ENCODE results near the gene RALGPS2. TPM values are rescaled to one million over a fixed set of nuclear protein-coding genes. Genes with fewer than 3 reads are reported as not detected.

Gene RALGPS2
- total RNA-seq, 1 experiment from 2014 or later: 19.3 TPM

GRCh38 chr1:178951600-178951999 is 226.6 kb downstream of the RALGPS2 start:
- Histone ChIP-seq H3K27me3 (ENCODE audit: low read length) (no peaks in the 10 kb centered on the region), H4K20me1 (ENCODE audit: low read length) (no peaks in the 10 kb centered on the region), H3K27ac (ENCODE audit: low read length) (no peak overlapping the region), H2AFZ (ENCODE audit: low read length) (no peak overlapping the region), H3K36me3 (ENCODE audit: low read depth, low read length) (no peaks in the 10 kb centered on the region), H3K9ac (ENCODE audit: low read length) (no peak overlapping the region), H3K79me2 (ENCODE audit: low read length) (no peaks in the 10 kb centered on the region), H3K4me1 (ENCODE audit: insufficient read depth, low read length) (no peaks in the 10 kb centered on the region), H3F3A (ENCODE audit: low read length, unreplicated experiment) (no peaks in the 10 kb centered on the region), H3K4me3 (ENCODE audit: low read length) (no peak overlapping the region), H3K9me2 (replicated peaks; ENCODE audit: low read length) (no peaks in the 10 kb centered on the region), H3K4me2 (ENCODE audit: low read length) (no peak overlapping the region), H3K9me3 (ENCODE audit: low read length) (no peaks in the 10 kb centered on the region)
- no peak for ATAC-seq
- intact Hi-C loops (cut with micrococcal nuclease): no loop called here
- no TSS peak for BruUV-seq (replicated peaks)
- DNase-seq: no peak
- POLR2A ChIA-PET (ENCODE audit: unreplicated experiment): no interaction called here
- CTCF ChIA-PET: no interaction called here
- no peak for TF ChIP-seq EZH2 (IDR thresholded peaks at IDR 0.05; ENCODE audit: low read length, unreplicated experiment)
- TF ChIP-seq, protein P1, sequence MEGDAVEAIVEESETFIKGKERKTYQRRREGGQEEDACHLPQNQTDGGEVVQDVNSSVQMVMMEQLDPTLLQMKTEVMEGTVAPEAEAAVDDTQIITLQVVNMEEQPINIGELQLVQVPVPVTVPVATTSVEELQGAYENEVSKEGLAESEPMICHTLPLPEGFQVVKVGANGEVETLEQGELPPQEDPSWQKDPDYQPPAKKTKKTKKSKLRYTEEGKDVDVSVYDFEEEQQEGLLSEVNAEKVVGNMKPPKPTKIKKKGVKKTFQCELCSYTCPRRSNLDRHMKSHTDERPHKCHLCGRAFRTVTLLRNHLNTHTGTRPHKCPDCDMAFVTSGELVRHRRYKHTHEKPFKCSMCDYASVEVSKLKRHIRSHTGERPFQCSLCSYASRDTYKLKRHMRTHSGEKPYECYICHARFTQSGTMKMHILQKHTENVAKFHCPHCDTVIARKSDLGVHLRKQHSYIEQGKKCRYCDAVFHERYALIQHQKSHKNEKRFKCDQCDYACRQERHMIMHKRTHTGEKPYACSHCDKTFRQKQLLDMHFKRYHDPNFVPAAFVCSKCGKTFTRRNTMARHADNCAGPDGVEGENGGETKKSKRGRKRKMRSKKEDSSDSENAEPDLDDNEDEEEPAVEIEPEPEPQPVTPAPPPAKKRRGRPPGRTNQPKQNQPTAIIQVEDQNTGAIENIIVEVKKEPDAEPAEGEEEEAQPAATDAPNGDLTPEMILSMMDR (conservative IDR thresholded peaks at IDR 0.05; ENCODE audit: low read depth, low read length): no peak
- no peak for TF ChIP-seq EZH2phosphoT487 (IDR thresholded peaks at IDR 0.05; ENCODE audit: borderline replicate concordance, low read length)

- Histone ChIP-seq H3K9ac (ENCODE audit: low read length) (no peak overlapping the region), H3K27ac (ENCODE audit: low read length) (no peak overlapping the region), H3K4me3 (ENCODE audit: low read length) (no peak overlapping the region), H3K27me3 (ENCODE audit: low read length) (no peaks in the 10 kb centered on the region), H3K9me2 (replicated peaks; ENCODE audit: low read length) (no peaks in the 10 kb centered on the region), H3F3A (ENCODE audit: low read length, unreplicated experiment) (no peaks in the 10 kb centered on the region), H2AFZ (ENCODE audit: low read length) (no peak overlapping the region), H3K4me1 (ENCODE audit: insufficient read depth, low read length) (no peaks in the 10 kb centered on the region), H4K20me1 (ENCODE audit: low read length) (no peaks in the 10 kb centered on the region), H3K79me2 (ENCODE audit: low read length) (no peaks in the 10 kb centered on the region), H3K4me2 (ENCODE audit: low read length) (no peak overlapping the region), H3K36me3 (ENCODE audit: low read depth, low read length) (no peaks in the 10 kb centered on the region), H3K9me3 (ENCODE audit: low read length) (no peaks in the 10 kb centered on the region)
- ATAC-seq (no peak), DNase-seq (no peak)
- no TSS peak for BruUV-seq (replicated peaks)
- intact Hi-C loops (cut with micrococcal nuclease): no loop called here
- TF ChIP-seq, protein P1 (conservative IDR thresholded peaks at IDR 0.05; ENCODE audit: low read depth, low read length): no peak
- TF ChIP-seq EZH2 (IDR thresholded peaks at IDR 0.05; ENCODE audit: low read length, unreplicated experiment): no peak
- no peak for TF ChIP-seq EZH2phosphoT487 (IDR thresholded peaks at IDR 0.05; ENCODE audit: borderline replicate concordance, low read length)
- POLR2A ChIA-PET (ENCODE audit: unreplicated experiment): no interaction called here
- CTCF ChIA-PET: no interaction called here
These were observed 228.0 kb downstream of the RALGPS2 start for GRCh38 chr1:178953034-178953433.

- no TSS peak for BruUV-seq (replicated peaks)
- CTCF ChIA-PET: interaction anchor here (0.8 kb wide), 1 partner anchor 49 kb away, joined by 4 read pairs; no protein-coding TSS in a partner anchor
- intact Hi-C loops (cut with micrococcal nuclease): no loop called here
- Histone ChIP-seq H4K20me1 (ENCODE audit: low read length) (no peaks in the 10 kb centered on the region), H3K9ac (ENCODE audit: low read length) (no peak overlapping the region), H3K4me2 (ENCODE audit: low read length) (no peak overlapping the region), H3F3A (ENCODE audit: low read length, unreplicated experiment) (no peaks in the 10 kb centered on the region), H3K9me3 (ENCODE audit: low read length) (no peaks in the 10 kb centered on the region), H3K79me2 (ENCODE audit: low read length) (no peaks in the 10 kb centered on the region), H3K27me3 (ENCODE audit: low read length) (no peaks in the 10 kb centered on the region), H3K4me3 (ENCODE audit: low read length) (no peak overlapping the region), H3K27ac (ENCODE audit: low read length) (no peak overlapping the region), H2AFZ (ENCODE audit: low read length) (no peak overlapping the region), H3K36me3 (ENCODE audit: low read depth, low read length) (no peaks in the 10 kb centered on the region), H3K4me1 (ENCODE audit: insufficient read depth, low read length) (no peaks in the 10 kb centered on the region), H3K9me2 (replicated peaks; ENCODE audit: low read length) (no peaks in the 10 kb centered on the region)
- POLR2A ChIA-PET (ENCODE audit: unreplicated experiment): no interaction called here
- no peak for TF ChIP-seq EZH2 (IDR thresholded peaks at IDR 0.05; ENCODE audit: low read length, unreplicated experiment)
- DNase-seq (no peak), ATAC-seq (no peak)
These were observed 228.7 kb downstream of the RALGPS2 start for GRCh38 chr1:178953538-178954324.

Data from PC-3 (cell line).